GM23338 (cell line): Measurements from ENCODE around the gene CACNG8. TPM values are rescaled to one million over a fixed set of nuclear protein-coding genes. Genes with fewer than 3 reads are reported as not detected.

Experiments used
- ATAC-seq: fragments of 200-7000 bp; cut with Tn5 transposase; 3 replicates; pipeline ENCODE4 v1.9.1; 2020
- DNase-seq: peaks from one replicate; pipeline ENCODE4 v3.0.0-alpha.2; 2015; ENCODE audit warnings: low spot score
- H2AFZ ChIP-seq: fragments of 200-600 bp; sonication (generic); 2 replicates; pipeline ENCODE4 v1.8.0; 2016; ENCODE audit warnings: antibody characterized with exemption, mild to moderate bottlenecking, moderate library complexity
- H3F3A ChIP-seq: fragments of 200-600 bp; sonication (generic); replicated peaks from 2 replicates; pipeline ENCODE4 v1.8.0; 2017; ENCODE audit warnings: antibody characterized with exemption, mixed run types, low read depth
- H3K27ac ChIP-seq: fragments of 200-600 bp; sonication (generic); 2 replicates; pipeline ENCODE4 v1.6.1; 2016; ENCODE audit warnings: low read depth
- H3K27me3 ChIP-seq: fragments of 200-600 bp; sonication (generic); 2 replicates; pipeline ENCODE4 v1.8.0; 2016; ENCODE audit warnings: mild to moderate bottlenecking, mixed run types, moderate library complexity; ENCODE audit not compliant: insufficient read depth
- H3K36me3 ChIP-seq: fragments of 200-600 bp; sonication (generic); 2 replicates; pipeline ENCODE4 v1.8.0; 2016; ENCODE audit warnings: mild to moderate bottlenecking; ENCODE audit not compliant: insufficient read depth
- H3K4me1 ChIP-seq: fragments of 200-600 bp; sonication (generic); 2 replicates; pipeline ENCODE4 v1.8.0; 2016; ENCODE audit warnings: mild to moderate bottlenecking, moderate library complexity; ENCODE audit not compliant: insufficient read depth
- H3K4me2 ChIP-seq: fragments of 200-600 bp; sonication (generic); 2 replicates; pipeline ENCODE4 v1.7.1; 2017; ENCODE audit warnings: mixed run types
- H3K4me3 ChIP-seq: fragments of 200-600 bp; sonication (generic); 2 replicates; pipeline ENCODE4 v1.6.1; 2016; ENCODE audit warnings: mixed run types
- H3K79me2 ChIP-seq: fragments of 200-600 bp; sonication (generic); replicated peaks from 2 replicates; pipeline ENCODE4 v1.8.0; 2017; ENCODE audit warnings: mild to moderate bottlenecking; ENCODE audit not compliant: insufficient read depth
- H3K9me2 ChIP-seq: fragments of 200-600 bp; sonication (generic); 2 replicates; pipeline ENCODE4 v1.8.0; 2017; ENCODE audit not compliant: insufficient read depth
- H4K20me1 ChIP-seq: fragments of 200-600 bp; sonication (generic); replicated peaks from 2 replicates; pipeline ENCODE4 v1.8.0; 2017; ENCODE audit warnings: mild to moderate bottlenecking; ENCODE audit not compliant: insufficient read depth
- H3K27ac Mint-ChIP-seq: 2 replicates; pipeline ENCODE4 v1.8.0; 2020; ENCODE audit warnings: inconsistent platforms, mild to moderate bottlenecking, moderate library complexity, mixed read lengths
- H3K27me3 Mint-ChIP-seq: 3 replicates; pipeline ENCODE4 v1.8.0; 2022; ENCODE audit warnings: low read depth, mild to moderate bottlenecking, moderate library complexity, mixed read lengths, inconsistent platforms; ENCODE audit not compliant: insufficient read depth, poor library complexity
- H3K36me3 Mint-ChIP-seq: 3 replicates; pipeline ENCODE4 v1.8.0; 2021; ENCODE audit warnings: low read depth, mild to moderate bottlenecking, inconsistent platforms, moderate library complexity, mixed read lengths
- H3K4me1 Mint-ChIP-seq: 3 replicates; pipeline ENCODE4 v1.8.0; 2020; ENCODE audit warnings: mild to moderate bottlenecking, inconsistent platforms, mixed read lengths
- H3K4me3 Mint-ChIP-seq: 3 replicates; pipeline ENCODE4 v1.8.0; 2021; ENCODE audit warnings: moderate library complexity, mild to moderate bottlenecking, inconsistent platforms, mixed read lengths
- H3K9me3 Mint-ChIP-seq: 3 replicates; pipeline ENCODE4 v1.8.0; 2020; ENCODE audit warnings: moderate library complexity, mild to moderate bottlenecking, inconsistent platforms, mixed read lengths
- CREB1 ChIP-seq: fragments of 250-450 bp; sonication (Bioruptor Pico); IDR thresholded peaks from 2 replicates; pipeline ENCODE4 v1.5.0; 2020; ENCODE audit warnings: low read depth, mild to moderate bottlenecking, moderate library complexity
- CTCF ChIP-seq, 2 experiments: fragments of 200-600 bp in 1 of 2; sonication (generic) in 1 of 2; conservative IDR thresholded peaks; 2 replicates each; pipeline versions ENCODE4 v1.5.1 to v1.6.1; 2016 to 2017; ENCODE audit warnings: antibody characterized with exemption in 2 of 2, low read depth in 2 of 2, mild to moderate bottlenecking in 2 of 2, moderate library complexity in 1 of 2
- ETS1 ChIP-seq: IDR thresholded peaks from 2 replicates; pipeline ENCODE4 v1.6.1; 2016; ENCODE audit warnings: antibody characterized with exemption
- EZH2 ChIP-seq: fragments of 200-600 bp; sonication (generic); IDR thresholded peaks from one replicate; pipeline ENCODE4 v1.8.0; 2017; ENCODE audit warnings: antibody characterized with exemption, mild to moderate bottlenecking, low read depth; ENCODE audit not compliant: unreplicated experiment
- EZH2phosphoT487 ChIP-seq: fragments of 200-600 bp; sonication (generic); IDR thresholded peaks from one replicate; pipeline ENCODE4 v1.8.1; 2018; ENCODE audit warnings: antibody characterized with exemption; ENCODE audit not compliant: unreplicated experiment
- NANOG ChIP-seq: IDR thresholded peaks from 2 replicates; pipeline ENCODE4 v1.6.1; 2016; ENCODE audit warnings: antibody characterized with exemption, borderline replicate concordance
- POLR2AphosphoS5 ChIP-seq: IDR thresholded peaks from 2 replicates; pipeline ENCODE4 v1.6.1; 2016; ENCODE audit warnings: antibody characterized with exemption, low read depth
- REST ChIP-seq: IDR thresholded peaks from one replicate; pipeline ENCODE4 v1.6.1; 2018; ENCODE audit warnings: antibody characterized with exemption; ENCODE audit not compliant: unreplicated experiment
- ZNF114 ChIP-seq: fragments of 250-450 bp; sonication (Bioruptor Pico); IDR thresholded peaks from 2 replicates; pipeline ENCODE4 v1.5.0; 2020; ENCODE audit warnings: mild to moderate bottlenecking, moderate library complexity
- ZNF331 ChIP-seq: fragments of 250-450 bp; sonication (Bioruptor Pico); IDR thresholded peaks from 2 replicates; pipeline ENCODE4 v1.5.0; 2020; ENCODE audit warnings: low read depth, mild to moderate bottlenecking, moderate library complexity
- polyA plus RNA-seq: library from polyadenylated mRNA; unstranded; fragments of >200 nt; fragmentation: Nextera tagmentation; extraction: Ambion mirVana; gene quantifications from 2 replicates; pipeline ENCODE4 v1.2.1, GENCODE V29; 2016
- total RNA-seq: library from RNA; depleted of rRNA; stranded (reverse); fragments of >200 nt; shearing (Covaris generic); gene quantifications from 2 replicates; pipeline ENCODE4 v1.2.3, GENCODE V29; 2014

The CACNG8 gene
- total and polyA plus RNA-seq, 2 experiments from 2014 or later: 2.2 to 3.9 TPM

- ATAC-seq (no peak), DNase-seq (no peak)
- TF ChIP-seq CREB1 (no peak), POLR2AphosphoS5 (no peak), REST (no peak), NANOG (no peak), EZH2 (no peak), ZNF331 (CRISPR knock-in tag) (no peak), CTCF (conservative IDR thresholded peaks at IDR 0.05; ENCODE audit: low read depth in 2 of 2) (no peak), EZH2phosphoT487 (no peak), ZNF114 (CRISPR knock-in tag) (no peak), ETS1 (no peak)
- Histone ChIP-seq H3K4me2 (no peak overlapping the region), H3K27me3 (peaks cover 77% of the 10 kb centered on the region), H3K9me2 (peaks cover 4% of the 10 kb centered on the region; the same call in 1 of the 2 replicates), H3K27ac (no peak overlapping the region), H3K36me3 (no peaks in the 10 kb centered on the region), H3K79me2 (no peaks in the 10 kb centered on the region), H3K4me3 (no peak overlapping the region), H2AFZ (no peak overlapping the region), H3F3A (peaks cover 4% of the 10 kb centered on the region; the same call in 1 of the 2 replicates), H4K20me1 (no peaks in the 10 kb centered on the region), H3K4me1 (peaks cover 11% of the 10 kb centered on the region)
- H3K36me3 Mint-ChIP-seq: no peaks in the 10 kb centered on the region; the same call in 2 of the 3 replicates
- H3K9me3 Mint-ChIP-seq: no peaks in the 10 kb centered on the region
- peaks cover 48% of the 10 kb centered on the region for H3K27me3 Mint-ChIP-seq
- H3K27ac Mint-ChIP-seq: no peak overlapping the region
- no peak overlapping the region for H3K4me3 Mint-ChIP-seq
- peaks cover 11% of the 10 kb centered on the region for H3K4me1 Mint-ChIP-seq
These were observed 32.1 kb downstream of the CACNG8 start for GRCh38 chr19:53994811-53995210.
